NB4 (cell line): Measurements from ENCODE around the gene ABHD4.
A peak's percentile ranks its signal among the peaks of the same experiment; 100 is the strongest.

ENCODE experiments used
- DNase-seq: peaks from one replicate; pipeline ENCODE4 v3.0.0; 2010; ENCODE audit warnings: low read depth
- H3K4me3 ChIP-seq: one replicate; pipeline ENCODE4 v1.5.1; 2011; ENCODE audit warnings: mild to moderate bottlenecking, low read depth, low read length, moderate library complexity
- CTCF ChIP-seq: IDR thresholded peaks from one replicate; pipeline ENCODE4 v1.5.1; 2012; ENCODE audit warnings: low read depth, low read length
- MAX ChIP-seq: IDR thresholded peaks from 2 replicates; pipeline ENCODE4 v1.6.1; 2011; ENCODE audit warnings: low read depth, low read length
- MYC ChIP-seq: IDR thresholded peaks from 2 replicates; pipeline ENCODE4 v1.6.1; 2011; ENCODE audit warnings: low read depth, low read length
- POLR2A ChIP-seq: IDR thresholded peaks from 2 replicates; pipeline ENCODE4 v1.6.1; 2011; ENCODE audit warnings: mild to moderate bottlenecking; ENCODE audit not compliant: insufficient read length; ENCODE audit errors: extremely low read depth

The ABHD4 gene

GRCh38 chr14:22598099-22598895 lies at the start of gene ABHD4:
ABHD4 (plus strand) TSS chr14:22598300; CDS start chr14:22598307, 7 bp downstream.
- H3K4me3 ChIP-seq: peak within 1 kb of the TSS; percentile 59
- DNase-seq: peak; percentile 47
- TF ChIP-seq MYC (no peak), POLR2A (no peak), MAX (no peak), CTCF (no peak)

- no peak for DNase-seq
- TF ChIP-seq CTCF (no peak), POLR2A (no peak), MAX (no peak), MYC (no peak)
- peak overlapping the region; percentile 60 for H3K4me3 ChIP-seq
Measured at GRCh38 chr14:22549324-22549962, 48.7 kb upstream of the ABHD4 start.

GRCh38 chr14:22549981-22550673 lies 48.0 kb upstream of the ABHD4 start:
- TF ChIP-seq MAX (peak; percentile 29; the same call in 1 of the 2 replicates), POLR2A (no peak), MYC (no peak; the same call in 1 of the 2 replicates)
- DNase-seq: peak; percentile 92
- H3K4me3 ChIP-seq: peak overlapping the region; percentile 60

- DNase-seq: peak; percentile 49
- H3K4me3 ChIP-seq: peak overlapping the region; percentile 8
- TF ChIP-seq MYC (no peak), CTCF (no peak), POLR2A (no peak), MAX (no peak)
Measured at GRCh38 chr14:22551605-22551997, 46.5 kb upstream of the ABHD4 start.

GRCh38 chr14:22552001-22552826 lies 45.9 kb upstream of the ABHD4 start:
- TF ChIP-seq CTCF (no peak), MYC (no peak), POLR2A (no peak), MAX (no peak)
- no peak for DNase-seq

More at GRCh38 chr14:22552001-22552826, 45.9 kb upstream of the ABHD4 start:
- no peak overlapping the region for H3K4me3 ChIP-seq
